OCI-LY3 (cell line): Measurements from ENCODE around the gene KPNA2.
"Not testable (repeated sequence)": the region's sequence is repeated elsewhere in the genome, so short reads cannot be mapped to it uniquely, and the experiment has no call there.

Experiments used
- CTCF ChIP-seq: fragments of 200-600, 300-600 bp; sonication (generic); IDR thresholded peaks from 2 replicates; pipeline ENCODE4 v1.5.1; 2014; ENCODE audit warnings: antibody characterized with exemption, low read length, low read depth
- EZH2phosphoT487 ChIP-seq: fragments of 200-600 bp; shearing (Covaris generic); IDR thresholded peaks from 2 replicates; pipeline ENCODE4 v1.6.1; 2018; ENCODE audit warnings: antibody characterized with exemption, mixed run types, low read depth

- TF ChIP-seq CTCF, EZH2phosphoT487: not testable (repeated sequence)
Measured at GRCh38 chr17:68051321-68052312, 16.1 kb downstream of the KPNA2 start.
